SK-N-SH (cell line): ENCODE data around the gene REPS2. TPM values are rescaled to one million over a fixed set of nuclear protein-coding genes. Genes with fewer than 3 reads are reported as not detected.

ENCODE experiments used
- CTCF ChIA-PET: fragments of 300-600, 350-600 bp; formaldehyde crosslinking; extraction: SDS; loops from one replicate; lab custom pipeline; 2021; lab: Yijun Ruan, JAX
- POLR2A ChIA-PET: fragments of 350-600 bp; sonication (Branson Sonifier 250); formaldehyde crosslinking; extraction: SDS; loops from one replicate; lab custom pipeline; 2020; ENCODE audit warnings: antibody characterized with exemption, inconsistent platforms; lab: Yijun Ruan, JAX
- DNase-seq: peaks from one replicate; pipeline ENCODE4 v3.0.0; 2012
- H2AFZ ChIP-seq: fragments of 200-600 bp; sonication (generic); 2 replicates; pipeline ENCODE4 v1.8.1; 2016; ENCODE audit warnings: antibody characterized with exemption, mild to moderate bottlenecking, low read depth
- H3F3A ChIP-seq: fragments of 200-600 bp; sonication (generic); replicated peaks from 2 replicates; pipeline ENCODE3; 2016; ENCODE audit warnings: antibody characterized with exemption, mild to moderate bottlenecking; ENCODE audit not compliant: insufficient read depth
- H3K27ac ChIP-seq, 2 experiments: fragments of 200-500 bp in 1 of 2; fragments of 200-600 bp in 1 of 2; sonication (Bioruptor generic) in 1 of 2; sonication (generic), shearing (Covaris generic) in 1 of 2; 2 replicates each; pipeline versions ENCODE4 v1.5.1 to v1.6.1; 2014 to 2016; ENCODE audit warnings: low read depth in 2 of 2, inconsistent platforms in 1 of 2, low read length in 1 of 2, mild to moderate bottlenecking in 1 of 2, mixed read lengths in 1 of 2
- H3K27me3 ChIP-seq: fragments of 200-600 bp; sonication (generic), shearing (Covaris generic); 2 replicates; pipeline ENCODE4 v1.6.1; 2016; ENCODE audit warnings: mixed run types; ENCODE audit not compliant: insufficient read depth
- H3K36me3 ChIP-seq, 2 experiments: fragments of 200-500 bp in 1 of 2; fragments of 200-600 bp in 1 of 2; sonication (Bioruptor generic) in 1 of 2; sonication (generic) in 1 of 2; replicated peaks in 1 of 2; 2 replicates each; pipeline versions ENCODE3 to v1.5.1; 2014 to 2016; ENCODE audit warnings: low read length in 1 of 2, mild to moderate bottlenecking in 1 of 2; ENCODE audit not compliant: insufficient read depth in 2 of 2, control insufficient read depth in 1 of 2
- H3K4me1 ChIP-seq, 2 experiments: fragments of 200-500 bp in 1 of 2; fragments of 200-600 bp in 1 of 2; sonication (Bioruptor generic) in 1 of 2; sonication (generic), shearing (Covaris generic) in 1 of 2; 2 replicates each; pipeline versions ENCODE4 v1.5.1 to v1.6.1; 2014 to 2016; ENCODE audit warnings: low read depth in 1 of 2, low read length in 1 of 2, mixed run types in 1 of 2; ENCODE audit not compliant: insufficient read depth in 2 of 2, control insufficient read depth in 1 of 2
- H3K4me2 ChIP-seq: fragments of 200-600 bp; sonication (generic), shearing (Covaris generic); 2 replicates; pipeline ENCODE4 v1.6.1; 2017; ENCODE audit warnings: mixed run types
- H3K4me3 ChIP-seq, 2 experiments: fragments of 200-500 bp in 1 of 2; fragments of 200-600 bp in 1 of 2; sonication (Bioruptor generic) in 1 of 2; sonication (generic), shearing (Covaris generic) in 1 of 2; 2 replicates each; pipeline versions ENCODE4 v1.5.1 to v1.8.1; 2014 to 2016; ENCODE audit warnings: low read depth in 2 of 2, inconsistent platforms in 1 of 2, low read length in 1 of 2, mild to moderate bottlenecking in 1 of 2, mixed read lengths in 1 of 2, moderate library complexity in 1 of 2
- H3K79me2 ChIP-seq: fragments of 200-600 bp; sonication (generic); 2 replicates; pipeline ENCODE4 v1.8.1; 2017; ENCODE audit warnings: mild to moderate bottlenecking; ENCODE audit not compliant: insufficient read depth
- H3K9ac ChIP-seq: fragments of 200-600 bp; sonication (generic); 2 replicates; pipeline ENCODE4 v1.6.1; 2017; ENCODE audit warnings: mixed run types
- H3K9me2 ChIP-seq: fragments of 200-600 bp; sonication (generic); 2 replicates; pipeline ENCODE4 v1.6.1; 2017; ENCODE audit warnings: mixed run types
- H3K9me3 ChIP-seq: fragments of 200-600 bp; sonication (generic); 2 replicates; pipeline ENCODE4 v1.6.1; 2017; ENCODE audit warnings: mixed run types, mild to moderate bottlenecking, moderate library complexity
- H4K20me1 ChIP-seq: fragments of 200-600 bp; sonication (generic); 2 replicates; pipeline ENCODE4 v1.6.1; 2017; ENCODE audit warnings: mild to moderate bottlenecking, mixed run types; ENCODE audit not compliant: insufficient read depth
- CHD2 ChIP-seq: fragments of 150-350 bp; IDR thresholded peaks from 2 replicates; pipeline ENCODE4 v1.6.1; 2018; ENCODE audit warnings: low read length; ENCODE audit not compliant: partially characterized antibody
- EP300 ChIP-seq, 2 experiments: IDR thresholded peaks; 2 replicates each; pipeline versions ENCODE4 v1.4.0 to v1.6.1; 2012; ENCODE audit warnings: borderline replicate concordance in 1 of 2, low read depth in 1 of 2, low read length in 1 of 2
- EZH2phosphoT487 ChIP-seq: fragments of 200-600 bp; sonication (generic); IDR thresholded peaks from 2 replicates; pipeline ENCODE4 v1.6.1; 2017; ENCODE audit warnings: low read depth, mixed run types, mild to moderate bottlenecking, antibody characterized with exemption, moderate library complexity, borderline replicate concordance
- JUND ChIP-seq: IDR thresholded peaks from 2 replicates; pipeline ENCODE4 v1.4.0; 2012
- MEF2A ChIP-seq: IDR thresholded peaks from 2 replicates; pipeline ENCODE4 v1.4.0; 2012; ENCODE audit warnings: low read depth, borderline replicate concordance
- MXI1 ChIP-seq: IDR thresholded peaks from 2 replicates; pipeline ENCODE4 v1.6.1; 2012; ENCODE audit warnings: mild to moderate bottlenecking, low read depth, low read length, improper control_type of control experiment
- NRF1 ChIP-seq: IDR thresholded peaks from 2 replicates; pipeline ENCODE4 v1.6.1; 2012; ENCODE audit warnings: low read depth, mild to moderate bottlenecking, low read length
- RCOR1 ChIP-seq: fragments of 150-350 bp; IDR thresholded peaks from 2 replicates; pipeline ENCODE4 v1.6.1; 2017; ENCODE audit warnings: antibody characterized with exemption, low read length
- RFX5 ChIP-seq: IDR thresholded peaks from 2 replicates; pipeline ENCODE4 v1.6.1; 2012; ENCODE audit warnings: mild to moderate bottlenecking, improper control_type of control experiment, low read length
- SIN3A ChIP-seq: IDR thresholded peaks from 2 replicates; pipeline ENCODE4 v1.6.1; 2012; ENCODE audit warnings: low read depth, mild to moderate bottlenecking, low read length, moderate library complexity, borderline replicate concordance
- SMC3 ChIP-seq: IDR thresholded peaks from 2 replicates; pipeline ENCODE4 v1.6.1; 2012; ENCODE audit warnings: low read depth, low read length, improper control_type of control experiment
- TAF1 ChIP-seq: IDR thresholded peaks from 2 replicates; pipeline ENCODE4 v1.6.1; 2012; ENCODE audit warnings: low read depth, mild to moderate bottlenecking, low read length, moderate library complexity, borderline replicate concordance
- TCF12 ChIP-seq: IDR thresholded peaks from 2 replicates; pipeline ENCODE4 v1.4.0; 2012
- TEAD4 ChIP-seq: IDR thresholded peaks from 2 replicates; pipeline ENCODE4 v1.4.0; 2012; ENCODE audit warnings: mild to moderate bottlenecking, borderline replicate concordance; ENCODE audit not compliant: insufficient read depth
- WGBS: methylation state at CpG from one replicate; pipeline ENCODE4 v1.1.6; 2017; ENCODE audit warnings: low lambda C conversion rate; 5-methylcytosine and 5-hydroxymethylcytosine counted together
- polyA plus RNA-seq, 3 experiments: library from polyadenylated mRNA; depleted of rRNA; stranded (reverse); fragments of >200 nt; gene quantifications; 2 replicates each; pipeline ENCODE4 v1.2.3, GENCODE V29; 2012
- TF ChIP-seq, protein P1 (sequence below): fragments of 200-600 bp; sonication (generic); IDR thresholded peaks from 2 replicates; pipeline ENCODE4 v1.6.1; 2017; ENCODE audit warnings: antibody characterized with exemption, mild to moderate bottlenecking, moderate library complexity
- TF ChIP-seq, protein P2 (sequence below): IDR thresholded peaks from 2 replicates; pipeline ENCODE4 v1.4.0; 2012; ENCODE audit warnings: low read depth, borderline replicate concordance
- TF ChIP-seq, protein P3 (sequence below): fragments of 150-350 bp; IDR thresholded peaks from 2 replicates; pipeline ENCODE4 v1.6.1; 2016; ENCODE audit warnings: mild to moderate bottlenecking, low read depth, low read length
- TF ChIP-seq, protein P4 (sequence below): IDR thresholded peaks from 2 replicates; pipeline ENCODE4 v1.4.0; 2012; ENCODE audit warnings: low read depth, borderline replicate concordance
- TF ChIP-seq, protein P5 (sequence below): IDR thresholded peaks from 2 replicates; pipeline ENCODE4; 2012

The REPS2 gene
- polyA plus RNA-seq, 1 of the 3 experiments (the other 2 are of a cell fraction), result 0.62 TPM

DNA sequence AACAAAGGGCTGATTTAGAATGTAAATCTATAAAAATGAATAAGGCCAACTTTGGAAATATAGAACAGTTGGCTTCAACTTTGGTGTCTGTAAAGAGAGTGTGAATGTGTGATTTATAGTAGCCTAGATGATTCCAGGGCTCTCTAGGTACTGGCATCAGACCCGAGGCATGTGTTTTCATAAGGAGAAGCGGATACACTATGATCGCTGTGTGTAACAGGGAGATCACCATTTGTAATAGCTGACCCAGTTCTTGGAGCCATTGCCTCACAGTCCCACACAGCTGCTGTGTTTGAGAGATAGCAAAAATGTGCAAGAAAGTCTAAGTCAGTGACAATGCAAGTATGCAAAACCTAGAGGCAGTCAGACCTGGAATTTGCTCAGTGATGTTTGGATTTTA lies 135.1 kb downstream of the REPS2 start:
- no peak for TF ChIP-seq TAF1
- TF ChIP-seq, protein P1, sequence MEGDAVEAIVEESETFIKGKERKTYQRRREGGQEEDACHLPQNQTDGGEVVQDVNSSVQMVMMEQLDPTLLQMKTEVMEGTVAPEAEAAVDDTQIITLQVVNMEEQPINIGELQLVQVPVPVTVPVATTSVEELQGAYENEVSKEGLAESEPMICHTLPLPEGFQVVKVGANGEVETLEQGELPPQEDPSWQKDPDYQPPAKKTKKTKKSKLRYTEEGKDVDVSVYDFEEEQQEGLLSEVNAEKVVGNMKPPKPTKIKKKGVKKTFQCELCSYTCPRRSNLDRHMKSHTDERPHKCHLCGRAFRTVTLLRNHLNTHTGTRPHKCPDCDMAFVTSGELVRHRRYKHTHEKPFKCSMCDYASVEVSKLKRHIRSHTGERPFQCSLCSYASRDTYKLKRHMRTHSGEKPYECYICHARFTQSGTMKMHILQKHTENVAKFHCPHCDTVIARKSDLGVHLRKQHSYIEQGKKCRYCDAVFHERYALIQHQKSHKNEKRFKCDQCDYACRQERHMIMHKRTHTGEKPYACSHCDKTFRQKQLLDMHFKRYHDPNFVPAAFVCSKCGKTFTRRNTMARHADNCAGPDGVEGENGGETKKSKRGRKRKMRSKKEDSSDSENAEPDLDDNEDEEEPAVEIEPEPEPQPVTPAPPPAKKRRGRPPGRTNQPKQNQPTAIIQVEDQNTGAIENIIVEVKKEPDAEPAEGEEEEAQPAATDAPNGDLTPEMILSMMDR, result no peak
- TF ChIP-seq, protein P2, sequence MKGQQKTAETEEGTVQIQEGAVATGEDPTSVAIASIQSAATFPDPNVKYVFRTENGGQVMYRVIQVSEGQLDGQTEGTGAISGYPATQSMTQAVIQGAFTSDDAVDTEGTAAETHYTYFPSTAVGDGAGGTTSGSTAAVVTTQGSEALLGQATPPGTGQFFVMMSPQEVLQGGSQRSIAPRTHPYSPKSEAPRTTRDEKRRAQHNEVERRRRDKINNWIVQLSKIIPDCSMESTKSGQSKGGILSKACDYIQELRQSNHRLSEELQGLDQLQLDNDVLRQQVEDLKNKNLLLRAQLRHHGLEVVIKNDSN, result no peak
- no peak for TF ChIP-seq EP300 (IDR thresholded peaks at IDR 0.05; ENCODE audit: borderline replicate concordance in 1 of 2, low read depth in 1 of 2, low read length in 1 of 2)
- TF ChIP-seq SMC3, result no peak
- TF ChIP-seq MXI1, result no peak
- TF ChIP-seq, protein P3, sequence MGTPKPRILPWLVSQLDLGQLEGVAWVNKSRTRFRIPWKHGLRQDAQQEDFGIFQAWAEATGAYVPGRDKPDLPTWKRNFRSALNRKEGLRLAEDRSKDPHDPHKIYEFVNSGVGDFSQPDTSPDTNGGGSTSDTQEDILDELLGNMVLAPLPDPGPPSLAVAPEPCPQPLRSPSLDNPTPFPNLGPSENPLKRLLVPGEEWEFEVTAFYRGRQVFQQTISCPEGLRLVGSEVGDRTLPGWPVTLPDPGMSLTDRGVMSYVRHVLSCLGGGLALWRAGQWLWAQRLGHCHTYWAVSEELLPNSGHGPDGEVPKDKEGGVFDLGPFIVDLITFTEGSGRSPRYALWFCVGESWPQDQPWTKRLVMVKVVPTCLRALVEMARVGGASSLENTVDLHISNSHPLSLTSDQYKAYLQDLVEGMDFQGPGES, result no peak
- TF ChIP-seq TCF12, result no peak
- TF ChIP-seq, protein P4, sequence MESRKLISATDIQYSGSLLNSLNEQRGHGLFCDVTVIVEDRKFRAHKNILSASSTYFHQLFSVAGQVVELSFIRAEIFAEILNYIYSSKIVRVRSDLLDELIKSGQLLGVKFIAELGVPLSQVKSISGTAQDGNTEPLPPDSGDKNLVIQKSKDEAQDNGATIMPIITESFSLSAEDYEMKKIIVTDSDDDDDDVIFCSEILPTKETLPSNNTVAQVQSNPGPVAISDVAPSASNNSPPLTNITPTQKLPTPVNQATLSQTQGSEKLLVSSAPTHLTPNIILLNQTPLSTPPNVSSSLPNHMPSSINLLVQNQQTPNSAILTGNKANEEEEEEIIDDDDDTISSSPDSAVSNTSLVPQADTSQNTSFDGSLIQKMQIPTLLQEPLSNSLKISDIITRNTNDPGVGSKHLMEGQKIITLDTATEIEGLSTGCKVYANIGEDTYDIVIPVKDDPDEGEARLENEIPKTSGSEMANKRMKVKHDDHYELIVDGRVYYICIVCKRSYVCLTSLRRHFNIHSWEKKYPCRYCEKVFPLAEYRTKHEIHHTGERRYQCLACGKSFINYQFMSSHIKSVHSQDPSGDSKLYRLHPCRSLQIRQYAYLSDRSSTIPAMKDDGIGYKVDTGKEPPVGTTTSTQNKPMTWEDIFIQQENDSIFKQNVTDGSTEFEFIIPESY, result no peak
- no peak for TF ChIP-seq NRF1
- TF ChIP-seq, protein P5, sequence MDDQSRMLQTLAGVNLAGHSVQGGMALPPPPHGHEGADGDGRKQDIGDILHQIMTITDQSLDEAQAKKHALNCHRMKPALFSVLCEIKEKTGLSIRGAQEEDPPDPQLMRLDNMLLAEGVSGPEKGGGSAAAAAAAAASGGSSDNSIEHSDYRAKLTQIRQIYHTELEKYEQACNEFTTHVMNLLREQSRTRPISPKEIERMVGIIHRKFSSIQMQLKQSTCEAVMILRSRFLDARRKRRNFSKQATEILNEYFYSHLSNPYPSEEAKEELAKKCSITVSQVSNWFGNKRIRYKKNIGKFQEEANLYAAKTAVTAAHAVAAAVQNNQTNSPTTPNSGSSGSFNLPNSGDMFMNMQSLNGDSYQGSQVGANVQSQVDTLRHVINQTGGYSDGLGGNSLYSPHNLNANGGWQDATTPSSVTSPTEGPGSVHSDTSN, result no peak
- no peak for TF ChIP-seq CHD2
- TF ChIP-seq TEAD4, result no peak
- TF ChIP-seq MEF2A, result no peak
- TF ChIP-seq SIN3A, result no peak
- no peak for TF ChIP-seq RCOR1
- no peak for TF ChIP-seq EZH2phosphoT487
- TF ChIP-seq JUND, result no peak
- TF ChIP-seq RFX5, result no peak
- TF ChIP-seq, all 33 proteins: peak for 0
- H2AFZ ChIP-seq, result no peak overlapping the region
- no peak overlapping the region for H3K27ac ChIP-seq
- DNase-seq, result no peak
- H3F3A ChIP-seq, result peaks cover 13% of the 10 kb centered on the region
- no peak overlapping the region for H3K9ac ChIP-seq
- no peak overlapping the region for H3K4me3 ChIP-seq
- H3K4me1 ChIP-seq, result peaks cover 10 to 14% of the 10 kb centered on the region in 2 experiments; a peak in 3 of 4 replicates
- H4K20me1 ChIP-seq, result no peaks in the 10 kb centered on the region
- H3K79me2 ChIP-seq, result no peaks in the 10 kb centered on the region
- H3K4me2 ChIP-seq, result no peak overlapping the region
- no peaks in the 10 kb centered on the region for H3K9me2 ChIP-seq
- POLR2A ChIA-PET, result interaction anchor here (0.6 kb wide), 1 partner anchor 67 kb away, joined by 4 read pairs; no protein-coding TSS in a partner anchor
- WGBS, result 48% methylated on average over 3 of the region's 3 CpGs
- CTCF ChIA-PET, result interaction anchor here (1.0 to 3.3 kb wide), 6 partner anchors 10 to 256 kb away, joined by 3 to 22 read pairs (median 4); no protein-coding TSS in a partner anchor
- H3K36me3 ChIP-seq, result no peaks in the 10 kb centered on the region
- no peaks in the 10 kb centered on the region for H3K9me3 ChIP-seq
- no peaks in the 10 kb centered on the region for H3K27me3 ChIP-seq
